ENCODE data around the gene EMID1. TPM values are rescaled to one million over a fixed set of nuclear protein-coding genes. Genes with fewer than 3 reads are reported as not detected.

Gene EMID1
- total RNA-seq, 1 experiment from 2014 or later = 1.1 TPM

DNA sequence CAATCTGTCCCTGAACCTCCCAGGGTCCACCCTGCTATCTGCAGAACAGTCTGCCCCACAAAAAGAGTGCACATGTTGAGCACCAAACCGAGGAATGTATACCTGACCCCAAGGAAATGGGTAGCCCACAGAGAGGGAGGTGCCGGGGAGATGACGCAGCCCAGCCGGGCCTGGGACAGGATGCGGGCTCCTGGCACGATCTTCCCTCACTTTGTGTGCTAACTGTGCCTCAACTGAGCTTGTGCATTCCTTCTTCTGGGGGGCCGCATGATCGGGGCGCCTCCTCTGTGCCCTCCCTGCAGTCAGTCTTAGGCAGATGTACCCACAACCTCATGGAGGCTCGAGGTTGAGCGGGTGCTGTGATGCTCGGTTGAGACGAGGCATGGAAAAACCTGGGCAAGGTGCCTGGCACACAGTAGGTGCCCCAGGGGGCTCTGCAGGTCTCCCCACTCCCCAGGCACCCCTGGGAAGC, 103.1 kb downstream of the EMID1 start:
- H3K27ac ChIP-seq = no peak overlapping the region
- 0 out of 2 replicates have a peak, but pooled peaks cover 7% of the 10 kb centered on the region for H3K79me2 ChIP-seq (ENCODE audit: low read depth)
- no peak for DNase-seq
- TSS peak; percentile 9 for BruUV-seq (replicated peaks)
- ChIA-PET POLR2A (ENCODE audit: unreplicated experiment) (no interaction called here), CTCF (no interaction called here)
- H3K9me3 ChIP-seq (ENCODE audit: insufficient read depth, low read depth) = no peaks in the 10 kb centered on the region
- no peaks in the 10 kb centered on the region for H3K36me3 ChIP-seq (ENCODE audit: low read depth)
- no peak overlapping the region for H3K4me2 ChIP-seq
- peaks cover 28% of the 10 kb centered on the region for H3K4me1 ChIP-seq (replicated peaks; ENCODE audit: insufficient read depth)
- TF ChIP-seq, protein P1, sequence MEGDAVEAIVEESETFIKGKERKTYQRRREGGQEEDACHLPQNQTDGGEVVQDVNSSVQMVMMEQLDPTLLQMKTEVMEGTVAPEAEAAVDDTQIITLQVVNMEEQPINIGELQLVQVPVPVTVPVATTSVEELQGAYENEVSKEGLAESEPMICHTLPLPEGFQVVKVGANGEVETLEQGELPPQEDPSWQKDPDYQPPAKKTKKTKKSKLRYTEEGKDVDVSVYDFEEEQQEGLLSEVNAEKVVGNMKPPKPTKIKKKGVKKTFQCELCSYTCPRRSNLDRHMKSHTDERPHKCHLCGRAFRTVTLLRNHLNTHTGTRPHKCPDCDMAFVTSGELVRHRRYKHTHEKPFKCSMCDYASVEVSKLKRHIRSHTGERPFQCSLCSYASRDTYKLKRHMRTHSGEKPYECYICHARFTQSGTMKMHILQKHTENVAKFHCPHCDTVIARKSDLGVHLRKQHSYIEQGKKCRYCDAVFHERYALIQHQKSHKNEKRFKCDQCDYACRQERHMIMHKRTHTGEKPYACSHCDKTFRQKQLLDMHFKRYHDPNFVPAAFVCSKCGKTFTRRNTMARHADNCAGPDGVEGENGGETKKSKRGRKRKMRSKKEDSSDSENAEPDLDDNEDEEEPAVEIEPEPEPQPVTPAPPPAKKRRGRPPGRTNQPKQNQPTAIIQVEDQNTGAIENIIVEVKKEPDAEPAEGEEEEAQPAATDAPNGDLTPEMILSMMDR (conservative IDR thresholded peaks at IDR 0.05) = no peak
- TF ChIP-seq EZH2 (IDR thresholded peaks at IDR 0.05; ENCODE audit: low read depth) = no peak
- H3K27me3 ChIP-seq (ENCODE audit: insufficient read depth, low read depth) = no peaks in the 10 kb centered on the region
- H3K4me3 ChIP-seq = no peak overlapping the region
- H3F3A ChIP-seq (ENCODE audit: insufficient read depth, low read depth) = peaks cover 25% of the 10 kb centered on the region; the same call in 1 of the 2 replicates
- intact Hi-C loops (cut with micrococcal nuclease; ENCODE audit: unreplicated experiment) = loop anchor here (10.0 kb wide), 1 partner anchor 76 kb away; the partner anchor contains the start of gene AP1B1
- H4K20me1 ChIP-seq (ENCODE audit: insufficient read depth) = no peaks in the 10 kb centered on the region
- no peaks in the 10 kb centered on the region for H3K9me2 ChIP-seq (ENCODE audit: insufficient read depth)
- no peak overlapping the region for H2AFZ ChIP-seq

Other genes with a start within 250 kb of the EMID1 start
- gene C22orf31, start 144.1 kb upstream of the EMID1 start, total RNA-seq (2021) = not detected in 2 replicates
- gene KREMEN1, start 132.9 kb upstream of the EMID1 start, total RNA-seq (2021) = 4.6 and 6.1 TPM in 2 replicates
- gene RHBDD3, start 62.1 kb downstream of the EMID1 start, total RNA-seq (2021) = 17.6 and 21.9 TPM in 2 replicates
- 136 and 200 TPM in 2 replicates for gene EWSR1, start 62.4 kb downstream of the EMID1 start, total RNA-seq (2021)
- 15.2 and 16.6 TPM in 2 replicates for gene GAS2L1, start 100.8 kb downstream of the EMID1 start, total RNA-seq (2021)
- gene RASL10A, start 109.8 kb downstream of the EMID1 start, total RNA-seq (2021) = not detected in 2 replicates
- gene AP1B1, start 182.7 kb downstream of the EMID1 start, total RNA-seq (2021) = 43.9 and 50.8 TPM in 2 replicates
- gene RFPL1, start 232.7 kb downstream of the EMID1 start, total RNA-seq (2021) = not detected in 2 replicates

Measured in PC-9 (cell line).